Fibroblast of skin of scalp (primary cell): ENCODE data around the gene VPS36. TPM values are rescaled to one million over a fixed set of nuclear protein-coding genes. Genes with fewer than 3 reads are reported as not detected.
"Not testable (repeated sequence)": the region's sequence is repeated elsewhere in the genome, so short reads cannot be mapped to it uniquely, and the experiment has no call there.

Experiments used
- DNase-seq: peaks from one replicate; pipeline ENCODE4 v3.0.0-alpha.2; 2013
- polyA plus RNA-seq, 2 experiments: library from polyadenylated mRNA; unstranded; fragments of 120-200 nt; gene quantifications; one replicate each; pipeline ENCODE4 v1.2.1, GENCODE V29; 2013; ENCODE audit not compliant: insufficient read length in 2 of 2

The VPS36 gene, protein sequence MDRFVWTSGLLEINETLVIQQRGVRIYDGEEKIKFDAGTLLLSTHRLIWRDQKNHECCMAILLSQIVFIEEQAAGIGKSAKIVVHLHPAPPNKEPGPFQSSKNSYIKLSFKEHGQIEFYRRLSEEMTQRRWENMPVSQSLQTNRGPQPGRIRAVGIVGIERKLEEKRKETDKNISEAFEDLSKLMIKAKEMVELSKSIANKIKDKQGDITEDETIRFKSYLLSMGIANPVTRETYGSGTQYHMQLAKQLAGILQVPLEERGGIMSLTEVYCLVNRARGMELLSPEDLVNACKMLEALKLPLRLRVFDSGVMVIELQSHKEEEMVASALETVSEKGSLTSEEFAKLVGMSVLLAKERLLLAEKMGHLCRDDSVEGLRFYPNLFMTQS
- 22.6 TPM for polyA plus RNA-seq (2013, experiment 1 of 2; ENCODE audit: insufficient read length)
- polyA plus RNA-seq (2013, experiment 2 of 2; ENCODE audit: insufficient read length), result 26.0 TPM

DNA sequence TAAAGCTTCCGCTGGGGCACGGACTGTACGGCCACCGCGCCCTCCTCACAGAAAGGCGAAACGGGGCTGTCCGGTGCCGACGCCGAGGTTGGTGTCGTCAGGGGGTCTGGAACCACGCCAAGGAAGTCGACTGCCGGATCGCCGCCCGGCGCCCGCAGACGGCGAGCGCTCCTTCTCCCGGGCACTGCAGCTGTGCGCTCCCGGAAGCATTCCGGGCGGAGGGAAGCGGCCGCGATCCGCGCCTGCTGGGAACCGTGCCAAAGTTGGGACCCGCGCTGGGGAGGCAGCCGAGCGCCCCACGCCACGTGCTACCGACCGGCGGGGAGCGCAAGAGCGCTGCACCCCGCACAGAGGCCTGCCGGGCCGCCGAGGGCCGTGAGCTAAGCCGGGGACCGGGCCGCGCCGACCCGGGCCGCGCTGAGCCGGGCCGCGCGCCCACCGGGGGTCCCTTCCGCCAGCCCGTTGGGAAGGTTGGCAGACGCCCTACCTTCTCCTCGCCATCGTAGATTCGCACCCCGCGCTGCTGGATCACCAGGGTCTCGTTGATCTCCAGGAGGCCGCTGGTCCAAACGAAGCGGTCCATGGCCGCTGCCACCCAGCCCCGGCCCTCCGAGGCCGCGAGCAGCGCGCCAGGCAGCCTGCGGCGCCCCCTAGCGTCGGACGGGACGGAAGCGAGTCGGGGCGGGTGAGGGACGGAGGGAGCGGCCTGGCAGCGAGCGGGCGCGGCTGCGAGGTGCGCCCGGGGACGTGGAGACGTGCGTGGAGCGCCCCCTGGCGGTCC is at the start of gene VPS36:
Gene VPS36 (minus strand): TSS at position 623 of the 781 bp plus-strand sequence. CDS start 40 bp downstream, at position 583.
- DNase-seq, result peak; percentile 95

DNA sequence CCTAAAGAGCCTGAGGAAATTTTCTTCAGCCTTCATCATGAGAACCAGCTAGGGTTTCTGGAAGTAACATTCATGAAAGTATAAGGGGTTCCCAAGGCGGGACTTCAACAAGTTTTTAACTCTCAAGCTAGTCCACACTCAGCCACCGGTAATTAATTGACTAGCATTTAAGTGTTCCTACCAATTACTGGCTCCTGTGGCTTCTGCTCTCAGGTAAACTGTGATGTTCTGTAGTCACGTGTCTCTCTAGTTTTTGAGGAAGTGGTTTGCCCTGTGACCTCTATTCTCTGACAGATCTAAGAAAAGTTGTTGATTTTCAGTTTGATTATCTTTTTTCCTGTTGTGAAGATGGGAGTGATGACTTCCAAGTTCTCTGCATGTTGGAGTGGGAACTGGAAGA is 47.5 kb upstream of the VPS36 start:
- not testable (repeated sequence) for DNase-seq

DNA sequence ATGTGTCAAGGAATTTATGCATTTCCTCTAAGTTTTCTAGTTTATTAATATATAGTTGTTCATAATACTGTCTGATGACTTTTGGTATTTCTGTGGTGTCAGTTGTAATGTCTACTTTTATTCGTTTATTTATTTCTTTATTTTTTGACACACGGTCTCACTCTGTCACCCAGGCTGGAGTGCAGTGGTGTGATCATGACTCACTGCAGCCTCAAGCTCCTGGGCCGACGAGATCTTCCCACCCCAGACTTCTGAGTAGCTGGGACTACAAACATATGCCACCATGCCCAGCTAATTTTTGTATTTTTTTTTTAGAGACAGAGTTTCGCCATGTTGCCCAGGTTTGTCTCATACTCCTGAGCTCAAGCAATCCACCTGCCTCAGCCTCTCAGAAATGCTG is 43.8 kb upstream of the VPS36 start:
- DNase-seq, result not testable (repeated sequence)

DNA sequence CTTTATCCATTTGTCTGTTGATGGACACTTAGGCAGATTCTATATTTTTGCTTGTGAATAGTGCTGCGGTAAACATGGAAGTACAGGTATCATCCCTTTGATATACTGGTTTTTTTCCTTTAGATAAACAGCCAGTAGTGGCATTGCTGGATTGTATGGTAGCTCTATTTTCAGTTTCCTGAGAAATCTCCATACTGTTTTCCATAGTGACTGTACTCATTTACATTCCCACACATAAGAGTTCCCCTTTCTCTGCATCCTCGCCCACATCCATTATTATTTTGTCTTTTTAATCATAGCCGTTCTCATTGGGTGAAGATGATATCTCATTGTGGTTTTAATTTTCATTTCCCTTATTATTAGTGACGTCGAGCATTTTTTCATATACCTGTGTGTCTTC is 40.6 kb upstream of the VPS36 start:
- not testable (repeated sequence) for DNase-seq

DNA sequence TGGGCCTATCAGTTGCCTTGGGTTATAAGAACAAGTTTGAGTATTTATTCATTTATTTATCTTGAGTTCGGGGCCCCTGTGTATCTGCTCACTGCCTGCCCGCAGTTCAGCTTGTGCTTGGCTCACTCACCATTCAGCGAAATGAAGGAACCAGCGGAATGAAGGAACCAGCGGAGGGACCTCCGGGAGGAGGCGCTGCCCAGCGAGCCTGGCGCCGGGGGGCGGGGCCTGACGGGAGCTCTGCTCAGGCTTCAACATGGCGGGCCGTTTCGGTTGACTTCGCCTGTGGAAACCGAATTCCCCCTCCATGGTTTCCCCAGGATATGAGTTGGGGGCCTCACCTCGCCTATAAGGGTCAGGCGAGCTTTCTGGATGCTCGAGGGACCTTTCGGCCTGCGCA is 38.3 kb upstream of the VPS36 start:
- not testable (repeated sequence) for DNase-seq

DNA sequence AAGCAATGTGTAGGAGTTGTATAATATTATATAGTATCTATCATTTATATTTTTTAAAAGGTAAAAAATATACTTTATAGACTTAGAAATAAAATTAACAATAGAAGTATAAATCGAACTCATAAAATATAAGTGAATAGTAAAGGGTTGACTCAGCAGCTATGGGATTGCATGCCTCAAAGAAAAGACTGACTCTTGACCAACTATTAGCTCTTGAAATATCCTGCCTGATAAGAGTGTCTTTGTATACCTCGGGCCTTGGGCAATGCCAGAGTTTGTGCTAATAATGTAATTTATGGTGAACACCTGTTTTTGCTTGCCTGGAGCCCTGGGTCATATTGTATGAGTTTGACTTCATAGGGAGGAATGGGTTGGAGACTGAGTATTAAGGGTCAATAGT is 36.6 kb upstream of the VPS36 start:
- not testable (repeated sequence) for DNase-seq

DNA sequence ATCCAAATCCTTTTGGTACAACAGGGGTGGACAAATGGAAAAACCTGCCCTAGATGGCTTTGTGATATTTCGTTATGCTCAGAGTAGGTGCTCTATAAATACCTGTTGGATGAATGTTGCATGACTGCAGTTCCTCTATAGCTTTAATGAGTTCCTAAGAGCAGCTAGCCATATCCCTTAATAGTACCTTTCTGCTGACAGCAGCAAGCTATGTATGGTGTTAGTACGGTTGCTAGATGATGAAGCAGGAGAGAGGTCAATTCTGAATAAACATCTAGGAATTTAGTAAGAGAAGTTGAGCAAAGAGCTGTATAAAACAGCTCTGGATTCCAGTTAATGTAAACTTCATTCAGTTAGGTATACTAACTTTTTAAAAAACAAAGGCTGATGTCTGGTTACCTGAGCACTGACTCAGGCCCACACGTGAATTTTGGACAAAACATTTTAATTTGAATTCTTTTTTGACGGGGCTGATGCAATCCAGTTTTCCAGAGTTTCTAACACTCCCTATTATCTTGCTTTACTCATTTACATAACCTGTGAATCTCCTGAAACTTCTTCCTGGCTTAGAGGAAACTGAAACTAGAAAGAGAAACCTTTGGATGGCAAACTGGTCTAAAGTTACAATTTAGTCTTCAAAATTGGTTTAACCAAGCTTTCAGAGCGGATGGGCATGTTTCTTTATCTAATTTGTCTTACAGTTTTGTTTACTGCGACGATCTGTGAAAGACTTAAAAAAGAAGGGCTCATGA is 30.4 kb upstream of the VPS36 start:
- not testable (repeated sequence) for DNase-seq

DNA sequence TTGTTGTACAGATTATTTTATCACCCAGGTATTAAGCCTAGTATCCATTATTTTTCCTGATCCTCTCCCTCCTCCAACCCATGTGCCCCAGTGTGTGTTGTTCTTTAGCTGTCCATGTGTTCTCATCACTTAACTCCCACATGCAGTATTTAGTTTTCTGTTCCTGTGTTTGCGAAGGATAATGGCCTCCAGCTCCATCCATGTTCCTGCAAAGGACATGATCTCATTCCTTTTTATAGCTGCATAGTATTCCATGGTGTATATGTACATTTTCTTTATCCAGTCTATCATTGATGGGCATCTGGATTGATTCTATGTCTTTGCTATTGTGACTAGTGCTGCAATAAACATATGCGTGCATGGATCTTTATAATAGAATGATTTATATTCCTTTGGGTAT is 18.1 kb upstream of the VPS36 start:
- not testable (repeated sequence) for DNase-seq

DNA sequence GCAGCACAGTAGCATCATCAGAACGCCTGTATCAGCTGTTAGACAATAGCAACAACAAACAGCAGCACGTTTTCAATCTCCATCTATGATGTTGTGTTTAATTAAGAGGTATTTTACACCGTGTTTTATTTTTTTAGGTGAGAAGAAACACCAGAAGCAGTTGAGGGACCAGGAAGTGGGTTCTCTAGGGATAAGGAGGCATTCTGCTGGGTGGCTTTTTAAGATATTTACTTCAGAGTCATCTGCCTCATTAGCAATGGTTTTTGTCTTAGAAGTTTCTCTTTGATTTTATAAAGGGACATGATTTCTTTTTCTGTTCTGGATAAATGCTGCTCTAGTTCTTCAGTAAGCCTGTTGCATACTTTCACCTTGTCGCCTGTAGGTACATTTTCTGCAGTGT is 13.1 kb upstream of the VPS36 start:
- no peak for DNase-seq

DNA sequence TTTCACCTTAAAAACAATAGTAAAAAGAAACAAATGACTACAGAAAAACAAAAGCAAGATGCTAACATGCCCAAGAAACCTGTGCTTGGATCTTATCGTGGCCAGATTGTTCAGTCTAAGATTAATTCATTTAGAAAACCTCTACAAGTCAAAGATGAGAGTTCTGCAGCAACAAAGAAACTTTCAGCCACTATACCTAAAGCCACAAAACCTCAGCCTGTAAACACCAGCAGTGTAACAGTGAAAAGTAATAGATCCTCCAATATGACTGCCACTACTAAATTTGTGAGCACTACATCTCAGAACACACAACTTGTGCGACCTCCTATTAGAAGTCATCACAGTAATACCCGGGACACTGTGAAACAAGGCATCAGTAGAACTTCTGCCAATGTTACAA is 10.8 kb upstream of the VPS36 start:
- no peak for DNase-seq

DNA sequence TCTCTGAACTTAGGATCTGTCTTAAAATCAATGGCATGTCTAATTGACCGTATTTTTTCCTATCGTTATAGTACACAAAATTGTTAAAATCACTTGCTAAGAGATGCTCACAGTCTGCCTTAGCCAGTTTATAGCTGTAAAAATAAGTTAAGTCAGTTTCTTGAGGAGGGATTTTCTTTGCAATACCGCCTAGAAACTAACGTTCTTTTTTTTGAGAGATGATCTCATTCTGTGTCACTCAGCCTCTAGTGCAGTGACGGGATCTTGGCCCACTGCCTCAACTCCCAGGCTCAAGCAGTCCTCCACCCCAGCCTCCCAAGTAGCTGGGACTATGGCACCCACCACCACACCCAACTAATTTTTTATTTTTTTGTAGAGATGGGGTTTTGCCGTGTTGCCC is 9.2 kb upstream of the VPS36 start:
- peak; percentile 47 for DNase-seq

DNA sequence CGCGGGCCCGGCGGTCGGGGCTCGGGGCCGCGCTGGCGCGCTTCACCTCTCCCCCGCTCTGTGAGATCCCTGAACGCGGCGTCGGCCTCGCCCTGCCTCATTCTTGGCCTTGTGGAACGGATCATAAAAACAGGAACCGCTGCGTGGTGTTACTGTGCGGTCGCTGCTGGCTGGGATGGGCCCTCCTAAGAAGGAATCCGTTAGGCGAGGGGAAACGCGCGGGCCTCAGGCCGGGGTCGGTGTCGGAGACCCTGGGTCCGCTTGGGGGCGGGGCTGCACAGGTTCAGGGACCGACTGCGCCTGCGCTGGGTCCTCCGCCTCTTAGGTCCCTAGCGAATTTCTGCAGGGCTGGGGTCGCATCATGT is 5.2 kb upstream of the VPS36 start:
- peak; percentile 57 for DNase-seq

DNA sequence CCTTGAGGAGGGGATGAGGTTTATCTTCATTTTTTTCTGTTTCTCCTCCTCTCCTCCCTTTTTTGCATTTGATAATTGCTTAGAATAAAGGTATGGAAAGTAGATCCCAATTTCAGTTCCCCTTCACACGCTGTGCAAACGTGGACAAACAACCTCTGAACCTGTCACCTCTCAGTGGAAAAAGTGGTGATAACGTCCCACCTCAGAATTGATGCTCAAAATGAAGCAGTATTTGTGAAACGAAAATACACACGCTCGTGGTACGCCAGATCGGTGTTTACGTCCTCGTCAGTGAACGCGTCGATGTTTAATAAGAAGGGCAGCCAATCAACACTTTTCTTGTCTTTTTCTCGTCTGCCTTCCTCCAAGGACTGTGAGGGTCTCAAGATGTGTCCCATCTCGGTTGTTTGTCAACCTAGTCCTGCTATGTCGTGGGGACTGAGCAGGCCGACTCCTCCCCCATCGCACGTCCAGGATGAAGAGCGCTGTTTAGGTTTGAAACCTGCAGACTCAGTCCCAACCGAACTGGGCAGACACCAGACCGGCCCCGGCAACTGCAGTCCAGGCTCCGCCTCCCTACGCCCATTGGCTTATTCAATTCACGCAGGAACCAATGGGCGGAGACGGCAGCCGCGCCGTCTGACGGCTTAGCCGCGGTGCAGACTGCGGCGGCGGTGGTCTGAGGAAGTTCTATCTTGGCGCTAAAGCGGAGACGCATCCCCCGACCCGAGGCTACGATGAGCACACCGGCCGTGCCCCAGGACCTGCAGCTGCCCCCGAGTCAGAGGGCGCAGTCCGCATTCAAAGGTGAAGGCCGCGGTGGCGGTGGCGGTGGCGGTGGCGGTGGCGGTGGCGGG is 4.6 kb upstream of the VPS36 start, which contains the start of gene CKAP2:
Gene CKAP2 (plus strand): TSS at position 659 of the 857 bp plus-strand sequence. CDS start 79 bp downstream, at position 738.
- DNase-seq, result peak; percentile 89

DNA sequence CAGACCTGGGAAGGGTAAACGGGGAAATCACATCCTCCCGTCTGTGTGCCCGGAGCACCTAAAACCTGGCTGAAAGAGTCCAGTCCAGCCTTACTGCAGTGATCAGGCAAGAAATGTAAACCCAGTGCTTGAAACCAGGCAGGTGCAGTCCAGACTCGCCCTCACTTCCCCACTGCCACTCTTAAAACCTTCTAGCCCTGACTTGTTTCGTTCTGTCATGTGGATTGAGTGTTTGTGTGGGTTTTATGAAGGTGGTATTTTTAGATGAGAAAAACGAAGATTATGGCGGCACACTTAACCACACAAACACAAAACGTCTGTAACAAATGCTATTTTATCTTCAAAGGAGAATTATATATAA is 4.0 kb upstream of the VPS36 start:
- DNase-seq, result no peak

DNA sequence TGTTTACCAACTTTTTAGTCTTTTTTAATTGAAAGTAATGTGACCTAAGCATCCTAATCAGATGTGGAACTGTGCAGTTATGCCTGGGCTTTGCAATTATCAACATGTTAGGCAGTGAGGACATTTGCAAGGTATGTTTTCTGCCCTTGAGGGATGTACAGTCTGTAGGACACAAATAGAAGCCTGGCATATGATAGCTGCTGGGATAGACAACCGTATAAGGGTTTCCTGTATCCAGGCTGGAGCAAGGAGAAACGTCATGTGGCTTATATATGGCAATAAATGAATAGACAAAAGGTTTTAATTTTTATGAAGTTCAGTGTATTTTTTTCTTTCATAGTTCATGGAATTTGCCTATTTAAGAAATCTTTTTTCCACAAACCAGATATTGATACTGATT is 2.0 kb upstream of the VPS36 start:
- DNase-seq, result no peak

DNA sequence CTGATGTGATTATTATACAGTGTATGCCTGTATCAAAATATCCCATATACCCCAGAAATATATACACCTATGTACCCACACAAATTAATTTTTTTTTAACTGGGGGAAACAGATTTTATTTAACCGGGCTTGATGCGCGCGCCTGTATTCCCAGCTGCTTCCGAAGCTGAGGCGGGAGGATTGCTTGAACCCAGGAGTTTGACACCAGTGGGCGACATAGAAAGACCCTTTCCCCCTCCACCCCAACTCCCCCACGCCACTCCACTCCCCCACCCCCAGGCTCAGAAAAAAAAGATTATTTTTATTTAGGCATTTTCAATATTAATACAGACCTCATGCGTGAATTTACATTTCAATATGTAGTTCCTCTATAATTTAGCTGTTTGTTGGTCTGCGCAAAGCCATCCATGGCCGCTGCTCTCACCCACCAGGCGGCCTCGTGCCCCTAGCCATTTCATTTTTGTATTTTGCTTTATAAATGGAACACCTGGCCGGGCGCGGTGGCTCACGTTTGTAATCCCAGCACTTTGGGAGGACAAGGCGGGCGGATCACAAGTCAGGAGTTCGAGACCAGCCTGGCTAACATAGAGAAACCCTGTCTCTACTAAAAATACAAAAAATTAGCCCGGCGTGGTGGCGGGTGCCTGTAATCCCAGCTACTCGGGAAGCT is 836 bp upstream of the VPS36 start:
- no peak for DNase-seq

DNA sequence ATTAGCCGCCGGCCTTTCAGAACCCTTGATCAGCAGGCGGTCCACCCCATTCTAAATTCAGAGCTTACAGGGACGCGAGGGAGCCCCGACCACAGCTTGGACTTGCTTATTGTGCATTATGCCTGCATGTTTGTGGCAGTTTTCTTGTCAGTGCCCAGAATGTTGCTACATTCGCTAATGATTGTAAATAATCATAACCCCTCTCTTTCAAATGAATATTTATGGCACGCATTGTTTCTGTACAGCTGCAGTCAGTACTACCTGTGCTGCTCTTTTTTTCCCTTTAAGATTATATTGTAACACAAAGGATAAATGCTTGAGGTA is 321 bp upstream of the VPS36 start:
- no peak for DNase-seq

DNA sequence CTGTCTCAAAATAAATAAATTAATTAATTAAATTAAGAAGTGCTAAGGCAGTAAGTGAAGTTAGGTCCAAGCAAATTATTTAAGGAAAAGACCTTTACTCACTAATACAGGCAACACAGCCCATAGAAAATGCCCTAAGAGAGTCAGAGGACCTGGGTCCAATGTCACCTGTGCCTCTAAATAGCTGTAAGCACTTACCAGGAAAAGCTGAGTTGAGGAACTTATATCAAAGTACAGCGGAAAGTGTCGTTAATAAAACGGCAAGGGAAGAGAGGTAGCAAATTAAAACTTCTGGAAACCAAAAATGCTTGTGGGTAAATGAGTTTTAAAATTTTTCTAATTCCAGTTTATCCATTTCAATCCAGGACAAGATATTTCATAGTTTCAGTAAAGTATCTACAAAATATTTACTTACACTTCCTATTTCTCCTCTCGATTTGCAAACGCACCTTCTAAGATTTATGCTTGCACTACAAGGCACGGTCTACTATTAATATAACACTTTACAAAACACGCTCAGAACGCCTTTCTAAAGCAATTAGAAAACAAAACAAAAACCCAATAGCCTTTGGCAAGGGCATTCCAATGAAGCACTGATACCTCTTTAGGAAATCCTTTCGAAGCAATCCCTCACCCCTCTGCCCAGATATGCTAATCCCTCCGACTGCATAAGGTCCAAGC is 963 bp downstream of the VPS36 start:
- no peak for DNase-seq

DNA sequence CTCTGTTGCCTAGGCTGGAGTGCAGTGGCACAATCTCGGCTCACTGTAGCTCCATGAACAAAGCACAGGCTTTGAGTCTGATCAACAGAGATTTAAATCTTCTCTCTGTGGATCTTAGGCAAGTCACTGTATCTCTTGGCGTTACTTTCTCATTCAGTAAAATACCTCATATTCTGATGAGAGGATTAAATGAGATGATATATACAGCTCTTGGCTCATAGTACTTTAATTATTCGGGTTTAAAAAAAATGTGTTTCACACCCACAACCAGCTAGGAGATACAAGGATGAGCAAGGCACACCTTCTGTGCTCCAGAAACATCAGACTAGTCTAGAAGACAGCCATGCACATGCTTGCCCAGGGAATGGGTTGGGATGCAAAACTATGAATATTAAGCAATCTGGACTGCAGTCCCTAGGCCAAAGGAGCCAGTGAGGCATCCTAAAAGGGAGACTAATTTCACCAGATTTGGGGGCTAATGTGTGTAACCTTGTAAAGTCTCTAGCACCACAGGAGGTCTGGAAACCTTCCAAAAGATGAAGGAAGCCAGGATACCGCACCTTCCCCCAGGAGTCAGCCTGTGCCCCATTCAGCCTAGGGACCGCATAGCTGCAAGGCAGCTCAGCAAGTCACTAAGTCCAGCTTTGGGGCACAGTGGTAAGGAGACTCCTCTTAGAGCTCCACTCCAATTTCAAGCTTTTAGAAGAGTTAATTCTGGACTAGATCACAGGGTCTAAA is 2.5 kb downstream of the VPS36 start:
- DNase-seq, result no peak

DNA sequence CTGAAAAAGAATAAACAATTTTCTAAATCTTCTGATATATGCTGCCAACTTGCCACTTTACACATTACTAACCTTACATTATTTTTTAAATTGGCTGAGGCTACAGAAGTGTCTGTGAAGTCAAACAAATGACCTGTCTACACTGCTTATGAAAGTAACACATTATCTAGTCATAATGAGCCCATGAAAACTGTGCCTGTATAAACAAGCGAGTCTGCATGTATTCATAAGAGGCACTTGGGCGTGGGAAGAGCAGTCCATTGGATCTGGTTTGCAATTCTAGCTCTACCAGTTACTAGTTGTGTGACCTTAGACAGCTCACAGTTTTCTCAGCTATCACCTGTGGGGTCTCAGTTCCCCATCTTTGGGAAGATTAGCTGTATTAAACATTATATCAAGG is 3.1 kb downstream of the VPS36 start:
- DNase-seq, result no peak
